Endodermal cell (in vitro differentiated cells): ENCODE data around the gene CTSD. TPM values are rescaled to one million over a fixed set of nuclear protein-coding genes. Genes with fewer than 3 reads are reported as not detected.
A peak's percentile ranks its signal among the peaks of the same experiment; 100 is the strongest.

Experiments used
- DNase-seq: peaks from one replicate; pipeline ENCODE4 v3.0.0-alpha.2; 2017
- H3K27ac ChIP-seq: 2 replicates; pipeline ENCODE4 v1.5.1; 2013; ENCODE audit warnings: mild to moderate bottlenecking, low read depth, low read length, moderate library complexity
- H3K27me3 ChIP-seq: 2 replicates; pipeline ENCODE4 v1.6.1; 2013; ENCODE audit warnings: mild to moderate bottlenecking, low read length, moderate library complexity; ENCODE audit not compliant: insufficient read depth, control insufficient read depth, poor library complexity, severe bottlenecking
- H3K36me3 ChIP-seq: 2 replicates; pipeline ENCODE4 v1.7.0; 2013; ENCODE audit warnings: mild to moderate bottlenecking, low read length, moderate library complexity; ENCODE audit not compliant: control insufficient read depth, insufficient read depth
- H3K4me1 ChIP-seq: one replicate; pipeline ENCODE4 v1.7.0; 2013; ENCODE audit warnings: low read length; ENCODE audit not compliant: control insufficient read depth, insufficient read depth
- H3K4me3 ChIP-seq: 2 replicates; pipeline ENCODE4 v1.5.1; 2013; ENCODE audit warnings: mild to moderate bottlenecking, low read length, moderate library complexity
- H3K9ac ChIP-seq: 2 replicates; pipeline ENCODE4 v1.6.1; 2013; ENCODE audit warnings: mild to moderate bottlenecking, low read length, moderate library complexity; ENCODE audit not compliant: poor library complexity, severe bottlenecking; ENCODE audit errors: extremely low read depth
- H3K9me3 ChIP-seq: 2 replicates; pipeline ENCODE4 v1.6.1; 2013; ENCODE audit warnings: mild to moderate bottlenecking, low read length, moderate library complexity; ENCODE audit not compliant: control insufficient read depth
- H3K27ac Mint-ChIP-seq: 2 replicates; pipeline ENCODE4 v1.8.0; 2020; ENCODE audit warnings: mixed read lengths
- H3K27me3 Mint-ChIP-seq: 2 replicates; pipeline ENCODE4 v1.8.0; 2021; ENCODE audit warnings: mild to moderate bottlenecking, mixed read lengths; ENCODE audit not compliant: insufficient read depth
- H3K36me3 Mint-ChIP-seq: 2 replicates; pipeline ENCODE4 v1.8.0; 2020; ENCODE audit warnings: low read depth, mixed read lengths
- H3K4me1 Mint-ChIP-seq: 2 replicates; pipeline ENCODE4 v1.8.0; 2020; ENCODE audit warnings: mixed read lengths
- H3K4me3 Mint-ChIP-seq: 2 replicates; pipeline ENCODE4 v1.8.0; 2020; ENCODE audit warnings: mild to moderate bottlenecking, moderate library complexity, mixed read lengths
- H3K9me3 Mint-ChIP-seq: 2 replicates; pipeline ENCODE4 v1.8.0; 2020; ENCODE audit warnings: mild to moderate bottlenecking, mixed read lengths
- WGBS, 2 experiments: methylation state at CpG; one replicate each; pipeline versions ENCODE4 v1.1.5 to v1.1.7; 2013; ENCODE audit warnings: missing lambda C conversion rate in 2 of 2, mixed read lengths in 1 of 2; ENCODE audit not compliant: insufficient coverage in 1 of 2, insufficient read length in 1 of 2; 5-methylcytosine and 5-hydroxymethylcytosine counted together
- total RNA-seq, 2 donors: library from RNA; stranded (reverse); fragmentation: NEBNext Ultra II Directional in 1 of 2; extraction: Animal tissue kit (Norgen Biotek cat#: 25700) in 1 of 2; gene quantifications; 2 replicates in 1 of 2; 3 replicates in 1 of 2; pipeline ENCODE4 v1.2.1, GENCODE V29; 2021
- TF ChIP-seq, protein P1 (sequence below): fragments of 200-600 bp; sonication (generic); conservative IDR thresholded peaks from 2 replicates; pipeline ENCODE4 v1.5.0; 2021; ENCODE audit warnings: antibody characterized with exemption, mild to moderate bottlenecking

The CTSD gene
- total RNA-seq, 2 donors from 2014 or later, result 185 to 208 TPM

DNA sequence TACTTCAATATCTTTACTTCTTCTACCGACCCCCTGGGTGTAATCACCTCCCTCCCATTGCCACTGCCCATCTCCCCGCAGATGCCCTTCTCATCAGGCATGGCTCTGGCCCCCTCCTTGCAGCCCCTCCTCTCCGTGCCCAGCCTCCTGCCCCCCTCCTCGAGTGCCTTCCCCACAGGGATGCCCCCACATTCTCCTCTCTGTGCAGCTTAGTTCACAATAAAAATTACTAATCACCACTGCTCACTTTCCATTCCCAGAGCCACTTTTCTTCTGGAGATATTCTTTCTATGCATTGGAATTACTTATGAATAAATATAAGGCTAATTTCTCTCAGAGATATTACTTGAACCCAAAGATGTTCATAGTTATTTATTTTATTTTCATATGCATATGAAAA, 35.4 kb downstream of the CTSD start:
- no peak overlapping the region for H3K27ac Mint-ChIP-seq
- H3K27me3 Mint-ChIP-seq, result peaks cover 45% of the 10 kb centered on the region
- no peaks in the 10 kb centered on the region for H3K36me3 Mint-ChIP-seq
- Histone ChIP-seq H3K27me3 (peaks cover 17% of the 10 kb centered on the region), H3K9me3 (no peaks in the 10 kb centered on the region), H3K9ac (no peak overlapping the region), H3K27ac (no peak overlapping the region), H3K4me1 (no peaks in the 10 kb centered on the region), H3K4me3 (no peak overlapping the region), H3K36me3 (no peaks in the 10 kb centered on the region)
- no peaks in the 10 kb centered on the region for H3K9me3 Mint-ChIP-seq
- H3K4me3 Mint-ChIP-seq, result no peak overlapping the region
- H3K4me1 Mint-ChIP-seq, result peaks cover 3% of the 10 kb centered on the region
- no peak for DNase-seq
- TF ChIP-seq, protein P1, sequence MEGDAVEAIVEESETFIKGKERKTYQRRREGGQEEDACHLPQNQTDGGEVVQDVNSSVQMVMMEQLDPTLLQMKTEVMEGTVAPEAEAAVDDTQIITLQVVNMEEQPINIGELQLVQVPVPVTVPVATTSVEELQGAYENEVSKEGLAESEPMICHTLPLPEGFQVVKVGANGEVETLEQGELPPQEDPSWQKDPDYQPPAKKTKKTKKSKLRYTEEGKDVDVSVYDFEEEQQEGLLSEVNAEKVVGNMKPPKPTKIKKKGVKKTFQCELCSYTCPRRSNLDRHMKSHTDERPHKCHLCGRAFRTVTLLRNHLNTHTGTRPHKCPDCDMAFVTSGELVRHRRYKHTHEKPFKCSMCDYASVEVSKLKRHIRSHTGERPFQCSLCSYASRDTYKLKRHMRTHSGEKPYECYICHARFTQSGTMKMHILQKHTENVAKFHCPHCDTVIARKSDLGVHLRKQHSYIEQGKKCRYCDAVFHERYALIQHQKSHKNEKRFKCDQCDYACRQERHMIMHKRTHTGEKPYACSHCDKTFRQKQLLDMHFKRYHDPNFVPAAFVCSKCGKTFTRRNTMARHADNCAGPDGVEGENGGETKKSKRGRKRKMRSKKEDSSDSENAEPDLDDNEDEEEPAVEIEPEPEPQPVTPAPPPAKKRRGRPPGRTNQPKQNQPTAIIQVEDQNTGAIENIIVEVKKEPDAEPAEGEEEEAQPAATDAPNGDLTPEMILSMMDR, result no peak
- WGBS, 2 experiments, result 63 to 66% methylated on average over 2 to 4 of the region's 4 CpGs

- TF ChIP-seq, protein P1, result no peak
- no peaks in the 10 kb centered on the region for H3K4me1 ChIP-seq
- H3K27me3 Mint-ChIP-seq, result peaks cover 45% of the 10 kb centered on the region
- peaks cover 14% of the 10 kb centered on the region for H3K27me3 ChIP-seq
- no peaks in the 10 kb centered on the region for H3K36me3 Mint-ChIP-seq
- no peak for DNase-seq
- H3K9ac ChIP-seq, result no peak overlapping the region
- no peak overlapping the region for H3K27ac ChIP-seq
- peaks cover 3% of the 10 kb centered on the region for H3K4me1 Mint-ChIP-seq
- H3K9me3 ChIP-seq, result no peaks in the 10 kb centered on the region
- H3K27ac Mint-ChIP-seq, result no peak overlapping the region
- no peak overlapping the region for H3K4me3 ChIP-seq
- H3K4me3 Mint-ChIP-seq, result no peak overlapping the region
- no peaks in the 10 kb centered on the region for H3K9me3 Mint-ChIP-seq
- H3K36me3 ChIP-seq, result no peaks in the 10 kb centered on the region
- 85 to 100% methylated on average over 1 to 9 of the region's 9 CpGs for WGBS, 2 experiments
These were observed 35.9 kb downstream of the CTSD start for GRCh38 chr11:1727861-1728260.

GRCh38 chr11:1727096-1727690, 36.5 kb downstream of the CTSD start:
- no peak overlapping the region for H3K27ac Mint-ChIP-seq
- 87 to 89% methylated on average over 7 to 11 of the region's 11 CpGs for WGBS, 2 experiments
- H3K27ac ChIP-seq, result no peak overlapping the region
- H3K9me3 ChIP-seq, result no peaks in the 10 kb centered on the region
- no peak overlapping the region for H3K4me3 ChIP-seq
- DNase-seq, result peak; percentile 17
- no peak overlapping the region for H3K9ac ChIP-seq
- H3K4me1 ChIP-seq, result no peaks in the 10 kb centered on the region
- no peaks in the 10 kb centered on the region for H3K36me3 ChIP-seq
- TF ChIP-seq, protein P1, result no peak
- H3K36me3 Mint-ChIP-seq, result no peaks in the 10 kb centered on the region
- H3K27me3 Mint-ChIP-seq, result peaks cover 43% of the 10 kb centered on the region
- peaks cover 1% of the 10 kb centered on the region for H3K4me1 Mint-ChIP-seq
- H3K9me3 Mint-ChIP-seq, result no peaks in the 10 kb centered on the region
- no peak overlapping the region for H3K4me3 Mint-ChIP-seq
- H3K27me3 ChIP-seq, result peaks cover 7% of the 10 kb centered on the region
